Stimulated activated CD4-positive, alpha-beta T cell treated with anti-CD3 and anti-CD28 coated beads, Interleukin-1b, Interleukin-23, amount 100 ng/mL, for 48 hours (primary cell): ENCODE measurements around the gene ERF.

Source experiments
- DNase-seq: peaks from one replicate; pipeline ENCODE4 v3.0.0-alpha.2; 2020

The ERF gene

GRCh38 chr19:42252365-42253244 is 2.3 kb downstream of the ERF start:
- DNase-seq: no peak

GRCh38 chr19:42251572-42252358 is 3.2 kb downstream of the ERF start:
- DNase-seq: no peak

GRCh38 chr19:42250666-42251531 is 4.0 kb downstream of the ERF start:
- no peak for DNase-seq

DNA sequence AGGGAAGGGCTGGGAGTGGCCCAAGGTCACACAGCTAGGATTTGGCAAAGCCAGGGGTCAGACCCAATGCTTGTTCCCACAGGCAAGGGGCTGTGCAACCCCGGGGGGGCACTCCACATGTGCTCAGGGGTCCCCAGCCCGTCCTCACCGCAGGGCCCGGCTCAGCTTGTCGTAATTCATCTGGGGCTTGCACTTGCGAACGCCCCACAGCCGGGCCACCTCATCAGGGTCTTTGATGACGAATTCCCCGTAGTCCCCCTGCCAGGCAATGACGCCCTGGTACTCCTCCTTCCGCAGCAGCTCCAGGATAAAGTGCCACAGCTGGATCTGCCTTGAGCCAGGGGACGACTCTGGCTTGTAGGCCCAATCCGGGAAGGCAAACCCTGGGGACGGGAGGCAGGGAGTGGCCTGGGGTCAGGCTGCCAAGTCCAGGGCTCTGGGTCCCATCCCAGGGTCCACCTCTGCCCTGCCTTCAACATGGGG is 4.7 kb downstream of the ERF start:
- DNase-seq: no peak

GRCh38 chr19:42249769-42250168 is 5.2 kb downstream of the ERF start:
- DNase-seq: no peak

DNA sequence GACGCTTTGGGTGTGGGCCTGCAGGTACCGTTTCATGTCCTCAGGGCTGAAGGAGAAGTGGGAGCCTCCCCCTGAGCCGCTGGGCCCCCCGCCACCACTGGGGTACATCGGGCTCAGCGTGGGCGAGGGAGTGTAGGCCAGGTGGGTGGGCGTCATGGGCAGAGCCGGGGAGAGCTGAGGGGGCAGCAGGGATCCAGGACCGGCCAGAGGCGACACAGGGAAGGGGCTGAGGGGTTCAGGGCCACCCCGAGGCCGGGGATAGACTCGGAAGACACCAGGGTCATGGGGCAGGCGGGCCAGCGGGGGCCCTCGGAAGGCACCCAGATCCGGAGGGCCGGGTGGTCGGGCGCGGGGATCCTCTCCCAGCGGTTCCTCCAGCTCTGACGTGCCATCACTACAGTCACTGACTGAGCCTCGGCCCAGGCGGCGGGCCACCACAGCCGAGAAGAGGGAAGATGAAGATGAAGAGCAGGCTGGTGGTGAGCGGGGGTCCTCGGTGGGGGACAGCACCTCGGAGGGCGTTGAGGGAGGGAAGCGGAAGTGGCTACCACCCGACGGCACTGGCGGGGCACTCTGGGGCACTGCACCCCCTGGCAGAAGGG is 5.7 kb downstream of the ERF start:
- DNase-seq: no peak

DNA sequence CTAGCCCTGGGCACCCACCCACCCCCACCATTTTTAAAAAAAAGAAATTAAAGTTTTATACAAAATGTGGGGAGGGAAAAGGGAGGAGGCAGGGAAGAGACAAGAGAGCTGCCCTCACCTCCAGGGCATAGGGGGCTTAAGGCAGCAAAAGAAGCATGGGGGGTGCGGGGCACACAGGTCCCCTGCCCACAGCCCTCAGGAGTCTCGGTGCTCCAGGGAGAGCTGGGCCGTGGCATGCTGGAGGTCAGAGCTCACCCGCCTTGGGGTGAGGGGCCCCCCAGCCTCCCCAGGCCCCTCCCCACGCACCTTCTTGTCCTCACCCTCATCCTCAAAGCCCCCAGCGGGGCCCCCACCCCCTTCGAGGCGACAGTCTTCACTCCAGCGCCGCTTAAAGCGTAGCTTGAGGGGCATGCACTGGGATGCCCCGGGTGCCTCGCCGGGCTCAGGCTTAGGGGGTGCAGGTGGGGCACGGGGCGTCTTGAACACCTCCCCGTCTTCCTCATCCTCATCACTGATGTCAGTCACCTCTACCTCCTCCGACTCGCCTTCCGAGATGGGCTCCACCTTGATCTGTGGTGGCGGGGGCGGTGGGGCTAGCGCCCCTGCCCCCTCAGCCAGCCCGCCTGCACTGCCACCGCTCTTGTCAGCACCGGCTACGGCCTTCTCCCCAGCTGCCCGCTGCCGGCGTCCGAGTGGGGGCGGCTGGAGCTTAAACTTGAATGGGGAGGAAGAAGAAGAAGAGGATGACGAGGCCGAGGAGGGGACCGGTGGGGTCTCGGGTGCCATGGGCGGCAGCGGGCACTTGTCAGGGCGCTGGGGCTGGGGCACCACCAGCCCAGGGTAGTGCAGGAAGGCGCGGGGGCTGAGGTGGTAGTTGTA is 6.4 kb downstream of the ERF start:
- no peak for DNase-seq

GRCh38 chr19:42247640-42248199 is 7.2 kb downstream of the ERF start:
- DNase-seq: no peak

GRCh38 chr19:42246922-42247639 is 7.8 kb downstream of the ERF start:
- DNase-seq: no peak

DNA sequence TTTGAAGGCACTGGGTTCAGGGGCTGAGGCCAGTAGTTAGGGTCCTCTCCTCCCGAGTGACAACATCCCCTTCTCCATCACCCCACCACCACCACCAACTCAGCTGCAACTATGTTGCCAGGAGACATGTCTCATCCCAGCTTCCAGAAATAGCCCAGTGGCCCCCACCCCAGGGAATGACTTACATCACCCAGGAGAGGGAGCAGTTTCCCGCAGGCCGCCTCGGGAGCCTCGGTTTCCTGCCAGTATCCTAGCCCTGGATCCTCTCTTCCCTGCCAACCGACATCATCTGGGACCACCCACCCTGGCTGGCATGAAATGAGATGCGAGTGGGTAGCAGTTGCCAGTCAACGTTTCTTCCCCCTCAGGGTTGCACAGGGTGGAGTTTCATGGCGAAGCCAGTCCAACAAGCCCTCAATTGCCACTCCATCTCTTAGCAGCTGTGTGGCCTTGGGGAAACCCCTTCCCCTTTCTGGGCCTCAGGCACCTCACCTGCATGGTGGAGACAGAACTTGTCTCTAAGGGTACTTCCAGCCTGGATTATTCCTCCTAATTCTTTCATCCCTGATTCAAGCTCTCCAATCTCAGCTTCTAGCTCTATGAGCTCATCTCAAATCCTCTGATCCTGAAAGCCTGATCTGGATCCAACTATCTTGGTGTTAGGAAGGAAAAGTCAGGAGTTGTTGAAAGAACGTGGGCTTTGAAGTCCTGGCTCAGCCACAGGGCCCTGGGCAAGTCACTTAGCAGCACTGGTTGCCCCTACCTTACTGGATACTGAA is 8.6 kb downstream of the ERF start:
- DNase-seq: no peak

GRCh38 chr19:42245231-42245630 is 9.7 kb downstream of the ERF start:
- DNase-seq: no peak

- DNase-seq: peak; percentile 94
Observed at GRCh38 chr19:42244347-42245220, 10.3 kb downstream of the ERF start.

DNA sequence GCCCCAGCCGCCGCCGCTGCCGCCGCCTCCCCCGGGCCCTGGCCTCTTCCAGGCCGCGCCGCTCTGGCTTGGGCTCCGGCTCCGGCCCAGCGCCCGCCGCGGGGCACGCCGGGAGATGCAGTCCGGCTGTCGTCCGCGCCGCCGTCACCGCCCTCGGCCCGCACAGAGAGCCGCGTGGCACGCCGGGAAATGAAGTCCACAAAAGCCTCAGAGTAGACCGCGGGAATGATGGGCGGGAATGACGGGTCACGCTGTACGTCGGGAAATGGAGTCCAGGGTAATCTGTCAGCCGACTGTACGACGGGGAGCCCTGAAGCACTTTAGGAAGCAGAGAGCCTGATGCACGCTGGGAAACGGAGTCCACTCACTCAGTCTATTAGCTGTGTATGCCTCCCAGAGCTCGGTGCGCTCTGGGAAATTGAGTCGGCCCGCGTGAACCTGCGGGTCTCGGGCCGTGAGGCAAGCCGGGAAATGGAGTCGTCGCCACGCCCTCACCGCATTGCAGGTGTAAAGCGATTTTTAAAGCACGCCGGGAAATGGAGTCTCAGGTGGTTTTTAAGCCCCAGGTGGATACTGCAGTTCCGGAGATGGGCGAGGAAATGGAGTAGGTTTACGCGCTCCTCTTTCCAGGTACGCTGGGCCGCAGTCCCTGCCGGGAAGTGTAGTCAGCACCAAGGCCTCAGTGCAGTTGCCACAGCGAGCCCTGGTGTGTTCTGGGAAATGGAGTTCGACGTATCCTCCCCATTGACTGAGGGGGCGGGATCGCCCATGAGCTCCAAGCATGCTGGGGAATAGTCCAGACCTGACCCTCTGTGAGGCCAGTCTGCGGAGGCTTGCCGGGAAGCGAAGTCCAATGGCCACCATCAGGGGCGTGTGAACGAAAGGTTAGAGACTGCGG is 12.2 kb downstream of the ERF start, which contains the start of gene GSK3A:
GSK3A (minus strand) TSS at position 91 of the 898 bp plus-strand sequence. CDS start 137 bp downstream, outside the sequence.
- peak; percentile 95 for DNase-seq

DNA sequence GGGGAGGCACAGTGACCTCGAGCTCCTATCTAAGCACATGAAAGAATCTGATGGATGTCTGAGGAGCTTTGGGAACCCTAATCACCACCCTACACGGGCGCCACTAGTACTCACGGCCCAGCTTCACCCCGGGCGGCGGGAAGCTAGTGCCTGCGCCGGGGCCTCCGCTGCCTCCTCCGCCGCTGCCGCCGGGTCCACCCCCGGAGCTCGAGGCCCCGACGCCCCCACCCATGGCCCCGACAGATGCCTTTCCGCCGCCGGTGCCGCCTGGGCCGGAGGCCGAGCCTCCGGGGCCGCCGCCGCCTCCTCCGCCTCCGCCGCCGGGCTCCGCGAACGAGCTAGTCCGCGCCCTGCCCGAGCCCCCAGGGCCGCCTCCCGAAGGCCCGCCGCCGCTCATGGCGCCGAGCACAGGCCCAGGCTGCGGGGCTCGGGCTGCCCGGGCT is 12.8 kb downstream of the ERF start:
- peak; percentile 30 for DNase-seq

DNA sequence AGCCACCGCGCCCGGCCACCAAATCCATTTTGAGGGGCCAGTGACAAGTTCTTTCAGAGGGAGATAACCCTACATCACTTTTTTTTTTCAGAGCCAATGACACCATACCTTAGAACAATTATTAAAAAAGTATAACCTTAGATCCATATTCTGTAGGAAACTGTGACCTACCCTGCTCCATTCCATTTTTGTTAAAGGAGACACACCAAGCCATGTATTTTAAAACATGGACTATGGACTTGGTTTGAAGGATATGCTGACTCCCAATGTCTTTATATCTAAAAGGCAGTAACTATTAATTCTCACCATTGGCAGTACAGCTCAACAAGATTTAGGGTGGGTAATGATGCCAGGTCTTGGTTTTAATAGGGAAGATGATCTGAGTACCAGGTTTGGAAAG is 13.6 kb downstream of the ERF start:
- DNase-seq: no peak

GRCh38 chr19:42239544-42240220 is 15.2 kb downstream of the ERF start:
- DNase-seq: no peak

DNA sequence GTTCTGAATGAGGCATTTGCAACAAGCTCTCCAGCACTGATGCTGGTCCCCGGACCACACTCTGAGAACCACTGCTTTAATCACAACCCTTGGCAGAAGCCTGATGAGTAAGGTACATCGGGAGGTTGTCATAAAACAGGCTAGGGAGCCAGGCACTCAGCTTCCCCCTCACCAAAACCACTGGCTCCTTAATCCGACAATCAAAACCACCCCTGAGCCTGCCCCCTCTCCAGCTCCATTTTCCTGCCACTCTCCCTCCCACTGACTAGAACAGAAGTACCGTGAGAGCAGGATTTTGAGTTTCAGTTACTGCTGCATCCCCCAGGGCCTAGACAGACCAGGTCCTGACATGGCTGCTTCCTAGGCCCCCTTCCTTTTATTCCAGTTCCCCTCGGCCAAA is 19.7 kb downstream of the ERF start:
- no peak for DNase-seq
